DND-41 (cell line): ENCODE results near the gene CRY2.

Experiments
- ATAC-seq: fragments of 200-7000 bp; cut with Tn5 transposase; 3 replicates; pipeline ENCODE4 v1.9.1; 2021; ENCODE audit warnings: low read depth; ENCODE audit not compliant: insufficient read depth
- DNase-seq: peaks from one replicate; pipeline ENCODE4 v3.0.0-alpha.2; 2020
- H2AFZ ChIP-seq: 2 replicates; pipeline ENCODE4 v1.6.0; 2012; ENCODE audit warnings: low read depth, low read length
- H3K27ac ChIP-seq: 2 replicates; pipeline ENCODE4 v1.5.1; 2012; ENCODE audit warnings: low read length, inconsistent platforms
- H3K27me3 ChIP-seq: fragments of 200-600 bp; sonication (generic); 2 replicates; pipeline ENCODE4 v1.6.0; 2012; ENCODE audit warnings: low read length, mild to moderate bottlenecking, inconsistent platforms; ENCODE audit not compliant: insufficient read depth, poor library complexity
- H3K36me3 ChIP-seq: 2 replicates; pipeline ENCODE4 v1.5.1; 2012; ENCODE audit warnings: low read length, inconsistent platforms; ENCODE audit not compliant: insufficient read depth
- H3K4me1 ChIP-seq: 2 replicates; pipeline ENCODE4 v1.5.1; 2012; ENCODE audit warnings: mild to moderate bottlenecking, low read length; ENCODE audit not compliant: insufficient read depth
- H3K4me2 ChIP-seq: 2 replicates; pipeline ENCODE4 v1.6.0; 2012; ENCODE audit warnings: mild to moderate bottlenecking, moderate library complexity, low read length, inconsistent platforms; ENCODE audit not compliant: insufficient read depth
- H3K4me3 ChIP-seq, 2 experiments: fragments of 200-600 bp in 1 of 2; shearing (Covaris generic) in 1 of 2; 2 replicates each; pipeline ENCODE4 v1.5.1; 2012 to 2016; ENCODE audit warnings: inconsistent platforms in 2 of 2, low read length in 2 of 2, mild to moderate bottlenecking in 2 of 2, low read depth in 1 of 2, moderate library complexity in 1 of 2
- H3K79me2 ChIP-seq: 2 replicates; pipeline ENCODE4 v1.6.0; 2012; ENCODE audit warnings: low read length, inconsistent platforms; ENCODE audit not compliant: insufficient read depth
- H3K9ac ChIP-seq: 2 replicates; pipeline ENCODE4 v1.6.0; 2012; ENCODE audit warnings: low read depth, mild to moderate bottlenecking, inconsistent platforms, low read length, moderate library complexity
- H3K9me3 ChIP-seq: 2 replicates; pipeline ENCODE4 v1.5.1; 2012; ENCODE audit warnings: low read length, moderate library complexity, mild to moderate bottlenecking, inconsistent platforms; ENCODE audit not compliant: insufficient read depth, severe bottlenecking
- H4K20me1 ChIP-seq: 2 replicates; pipeline ENCODE4 v1.6.0; 2012; ENCODE audit warnings: low read length; ENCODE audit not compliant: insufficient read depth
- CTCF ChIP-seq: IDR thresholded peaks from 2 replicates; pipeline ENCODE4 v1.5.1; 2012; ENCODE audit warnings: borderline replicate concordance, low read length, moderate library complexity, mild to moderate bottlenecking; ENCODE audit not compliant: poor library complexity, severe bottlenecking; ENCODE audit errors: extremely low read depth
- EZH2 ChIP-seq: IDR thresholded peaks from 3 replicates; pipeline ENCODE4 v1.6.1; 2012; ENCODE audit warnings: borderline replicate concordance, low read depth, mild to moderate bottlenecking, moderate library complexity, low read length, inconsistent platforms; ENCODE audit not compliant: severe bottlenecking

Gene CRY2

GRCh38 chr11:45930031-45930794 is 82.9 kb downstream of the CRY2 start:
- H3K79me2 ChIP-seq, result no peaks in the 10 kb centered on the region
- ATAC-seq (no peak; the same call in 2 of the 3 replicates), DNase-seq (no peak)
- no peaks in the 10 kb centered on the region for H3K9me3 ChIP-seq
- peaks cover 32% of the 10 kb centered on the region for H3K36me3 ChIP-seq
- H3K27me3 ChIP-seq, result no peaks in the 10 kb centered on the region
- no peak overlapping the region for H3K4me2 ChIP-seq
- H4K20me1 ChIP-seq, result no peaks in the 10 kb centered on the region
- no peak overlapping the region for H3K27ac ChIP-seq
- TF ChIP-seq CTCF (no peak), EZH2 (no peak)
- no peak overlapping the region for H3K9ac ChIP-seq
- no peak overlapping the region for H3K4me3 ChIP-seq
- H3K4me1 ChIP-seq, result no peaks in the 10 kb centered on the region
- no peak overlapping the region for H2AFZ ChIP-seq

DNA sequence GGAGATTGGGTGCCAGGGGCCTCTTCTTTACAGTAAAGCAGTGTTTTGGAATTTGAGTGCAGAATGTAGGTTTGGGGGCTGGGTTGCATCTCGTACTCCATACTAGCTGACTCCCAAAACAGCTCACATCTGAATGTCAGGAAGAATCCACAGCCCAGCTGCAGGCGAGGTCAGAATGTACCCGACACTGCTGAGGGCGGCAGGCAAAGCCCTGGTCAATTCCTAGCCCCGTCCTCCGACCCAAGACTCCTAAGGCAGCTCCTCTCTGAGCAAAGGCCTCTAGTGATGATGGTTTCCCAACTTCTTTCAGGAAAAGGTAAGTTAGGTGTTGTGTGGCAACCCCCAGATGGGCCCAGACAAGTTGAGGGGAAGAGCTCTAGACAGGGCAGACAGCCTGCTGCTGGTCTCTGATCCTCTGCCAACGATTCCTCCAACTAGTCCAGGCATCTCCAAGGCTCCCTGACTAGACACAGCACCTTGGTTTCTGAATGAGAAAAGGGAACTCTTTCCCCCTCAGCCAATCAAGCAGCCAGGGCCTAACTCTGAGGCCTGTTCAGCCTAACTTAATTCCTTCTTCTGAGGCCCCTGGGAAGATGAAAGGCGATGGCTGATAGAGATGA is 83.8 kb downstream of the CRY2 start:
- no peaks in the 10 kb centered on the region for H3K79me2 ChIP-seq
- ATAC-seq (no peak), DNase-seq (no peak)
- no peak overlapping the region for H2AFZ ChIP-seq
- TF ChIP-seq CTCF (no peak), EZH2 (no peak)
- H3K4me3 ChIP-seq, result no peak overlapping the region
- H3K27me3 ChIP-seq, result no peaks in the 10 kb centered on the region
- H3K27ac ChIP-seq, result no peak overlapping the region
- H3K4me1 ChIP-seq, result no peaks in the 10 kb centered on the region
- H3K9me3 ChIP-seq, result no peaks in the 10 kb centered on the region
- H4K20me1 ChIP-seq, result no peaks in the 10 kb centered on the region
- H3K36me3 ChIP-seq, result peaks cover 40% of the 10 kb centered on the region
- no peak overlapping the region for H3K9ac ChIP-seq
- H3K4me2 ChIP-seq, result no peak overlapping the region

DNA sequence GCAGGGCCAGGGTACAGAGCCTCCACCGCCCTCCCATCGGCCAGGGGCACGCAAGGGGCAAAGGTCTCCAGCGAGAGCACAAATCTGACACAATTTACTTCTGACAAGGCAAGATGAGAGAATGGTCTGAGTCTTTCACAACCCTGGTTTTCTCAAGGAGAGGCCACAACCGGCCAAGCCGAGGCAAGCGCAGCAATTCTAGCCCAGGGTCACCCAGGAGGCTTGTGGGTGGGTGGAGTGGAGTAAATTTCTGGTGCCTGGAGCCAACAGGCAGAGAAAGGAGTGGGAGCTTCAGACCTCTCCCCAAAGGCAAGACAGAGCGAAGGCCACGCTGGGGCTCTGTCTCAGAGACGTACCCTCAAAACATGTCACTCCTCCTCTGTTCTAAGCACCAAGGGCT is 84.5 kb downstream of the CRY2 start:
- H3K9ac ChIP-seq, result no peak overlapping the region
- peaks cover 45% of the 10 kb centered on the region for H3K36me3 ChIP-seq
- no peaks in the 10 kb centered on the region for H3K27me3 ChIP-seq
- no peaks in the 10 kb centered on the region for H3K9me3 ChIP-seq
- H3K27ac ChIP-seq, result no peak overlapping the region
- no peak for ATAC-seq
- H3K4me2 ChIP-seq, result no peak overlapping the region
- no peaks in the 10 kb centered on the region for H3K79me2 ChIP-seq
- DNase-seq, result no peak
- no peaks in the 10 kb centered on the region for H3K4me1 ChIP-seq
- no peak for TF ChIP-seq EZH2
- TF ChIP-seq CTCF, result no peak
- H4K20me1 ChIP-seq, result no peaks in the 10 kb centered on the region
- no peak overlapping the region for H3K4me3 ChIP-seq
- no peak overlapping the region for H2AFZ ChIP-seq
